Right renal cortex interstitium (tissue), 3 donors: ENCODE data around the gene LIMS1. TPM values are rescaled to one million over a fixed set of nuclear protein-coding genes. Genes with fewer than 3 reads are reported as not detected.
A peak's percentile ranks its signal among the peaks of the same experiment; 100 is the strongest.

ENCODE experiments used
- DNase-seq, 3 donors: peaks; one replicate each; pipeline ENCODE4 v3.0.0-alpha.2; 2013; ENCODE audit warnings: low read depth in 3 of 3, low spot score in 2 of 3
- polyA plus RNA-seq, 3 donors: library from polyadenylated mRNA; unstranded; fragments of 120-200 nt; gene quantifications; one replicate each; pipeline ENCODE4 v1.2.1, GENCODE V29; 2013; ENCODE audit not compliant: insufficient read length in 3 of 3

LIMS1 gene
- polyA plus RNA-seq, 3 donors = 50.6 to 53.8 (median 53.1) TPM

DNA sequence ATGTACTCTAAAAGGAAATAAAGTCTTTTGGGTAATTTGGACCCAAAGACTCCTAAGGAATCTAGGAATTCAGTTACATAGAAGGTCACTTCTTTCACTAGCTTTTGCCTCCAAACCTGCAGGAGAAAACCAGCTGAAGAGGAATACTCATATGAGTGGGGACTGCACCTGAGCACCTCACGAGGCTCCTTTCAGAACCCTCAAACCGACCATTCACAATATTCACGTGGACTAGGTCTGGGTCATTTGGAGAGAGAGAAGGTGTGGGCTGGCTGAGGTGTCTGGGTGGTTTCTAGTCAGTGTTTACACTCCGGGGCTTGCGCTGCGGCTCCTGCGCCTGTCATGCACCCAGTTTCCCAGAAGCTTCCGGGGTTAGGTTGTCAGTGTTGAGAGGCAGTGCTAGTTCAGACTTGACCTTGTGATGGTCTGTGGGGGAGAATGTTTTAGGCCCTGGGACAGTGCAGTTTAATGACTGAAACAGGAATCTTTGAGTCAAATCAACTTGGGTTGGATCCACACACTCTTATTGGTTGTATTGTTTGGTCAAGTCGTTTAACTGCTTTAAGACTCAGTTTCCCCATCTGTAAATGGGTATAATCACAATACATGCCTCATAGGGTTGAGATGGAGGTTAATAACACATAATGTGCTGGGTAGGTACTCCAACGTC lies 78.4 kb downstream of the LIMS1 start:
- DNase-seq = no peak

GRCh38 chr2:108613261-108614042 lies 79.2 kb downstream of the LIMS1 start:
- DNase-seq = no peak

GRCh38 chr2:108614043-108614545 lies 79.8 kb downstream of the LIMS1 start:
- no peak for DNase-seq

DNA sequence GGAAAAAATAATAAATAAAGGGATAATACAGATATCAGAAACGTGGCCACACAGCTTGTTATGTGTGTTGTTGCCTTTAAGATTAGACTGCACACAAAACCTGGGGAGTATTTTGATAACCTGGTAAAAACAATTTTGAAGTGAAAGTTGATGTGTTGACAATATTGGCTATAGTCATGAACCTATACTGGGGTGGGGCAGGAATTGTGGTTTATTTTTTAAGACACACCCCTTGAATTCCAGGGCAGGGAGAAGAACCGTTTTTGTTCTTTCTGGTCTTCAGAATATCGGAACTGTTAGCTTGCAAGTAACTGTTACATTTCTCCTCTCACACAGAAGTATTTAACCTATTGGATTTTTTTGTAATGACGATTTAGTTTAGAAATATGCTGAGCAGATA lies 80.4 kb downstream of the LIMS1 start:
- no peak for DNase-seq

GRCh38 chr2:108615480-108616090 lies 81.3 kb downstream of the LIMS1 start:
- no peak for DNase-seq

DNA sequence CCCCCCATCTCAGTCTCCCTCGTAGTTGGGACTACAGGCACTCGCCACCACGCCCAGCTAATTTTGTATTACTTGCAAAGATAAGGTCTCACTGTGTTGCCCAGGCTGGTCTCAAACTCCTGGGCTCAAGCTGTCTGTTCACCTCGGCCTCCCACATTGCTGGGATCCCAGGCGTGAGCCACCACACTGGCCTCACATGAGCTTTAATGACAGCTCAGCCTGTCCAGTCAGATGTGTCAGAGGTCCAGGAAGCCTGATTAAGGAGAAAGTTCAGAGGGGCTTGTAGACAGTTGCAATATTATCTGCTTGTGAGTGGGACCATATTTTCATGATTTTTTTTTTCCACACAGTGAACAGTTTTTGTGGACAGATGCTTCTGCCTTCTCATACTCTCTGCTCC lies 82.0 kb downstream of the LIMS1 start:
- no peak for DNase-seq

GRCh38 chr2:108616751-108617161 lies 82.5 kb downstream of the LIMS1 start:
- peak in 2 of 3 donors; percentile 70 to 74 for DNase-seq

GRCh38 chr2:108617617-108618016 lies 83.3 kb downstream of the LIMS1 start:
- DNase-seq = no peak

GRCh38 chr2:108619925-108620620 lies 85.8 kb downstream of the LIMS1 start:
- no peak for DNase-seq

GRCh38 chr2:108620656-108621055 lies 86.4 kb downstream of the LIMS1 start:
- no peak for DNase-seq

GRCh38 chr2:108621087-108621559 lies 86.9 kb downstream of the LIMS1 start:
- no peak for DNase-seq

- no peak for DNase-seq
These were observed 87.7 kb downstream of the LIMS1 start for GRCh38 chr2:108621687-108622681.

- no peak for DNase-seq
These were observed 89.3 kb downstream of the LIMS1 start for GRCh38 chr2:108623616-108624015.

DNA sequence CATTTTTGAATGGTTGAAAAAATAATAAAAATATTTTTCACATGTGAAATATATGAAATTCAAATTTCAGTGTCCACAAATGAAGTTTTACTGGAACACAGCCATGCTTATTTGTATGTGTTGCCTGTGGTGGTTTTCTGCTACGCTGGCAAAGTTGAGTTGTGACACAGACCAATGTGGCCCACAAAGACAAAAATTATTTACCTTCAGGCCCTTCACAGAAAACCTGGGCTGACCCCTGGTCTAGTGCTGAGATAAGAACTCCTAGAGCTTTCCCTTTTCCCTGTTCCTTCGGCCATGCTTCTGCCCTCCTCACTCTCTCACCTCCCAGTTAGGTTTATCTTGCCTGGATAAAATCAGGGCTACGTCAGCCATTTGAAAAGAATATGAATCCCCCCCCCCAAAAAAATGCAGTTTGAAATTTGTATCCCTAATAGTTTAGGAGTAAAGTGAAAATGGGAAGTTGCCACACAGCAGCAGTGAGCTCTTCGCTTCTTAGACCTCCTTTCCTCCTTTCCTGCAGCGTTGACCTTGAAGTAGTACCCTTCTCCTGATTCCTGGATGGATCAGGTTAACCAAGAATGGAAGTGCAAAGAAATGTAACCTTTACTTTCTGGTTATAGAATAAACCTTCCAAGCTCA lies 91.0 kb downstream of the LIMS1 start:
- no peak for DNase-seq

- no peak for DNase-seq
These were observed 91.5 kb downstream of the LIMS1 start for GRCh38 chr2:108625828-108626195.

DNA sequence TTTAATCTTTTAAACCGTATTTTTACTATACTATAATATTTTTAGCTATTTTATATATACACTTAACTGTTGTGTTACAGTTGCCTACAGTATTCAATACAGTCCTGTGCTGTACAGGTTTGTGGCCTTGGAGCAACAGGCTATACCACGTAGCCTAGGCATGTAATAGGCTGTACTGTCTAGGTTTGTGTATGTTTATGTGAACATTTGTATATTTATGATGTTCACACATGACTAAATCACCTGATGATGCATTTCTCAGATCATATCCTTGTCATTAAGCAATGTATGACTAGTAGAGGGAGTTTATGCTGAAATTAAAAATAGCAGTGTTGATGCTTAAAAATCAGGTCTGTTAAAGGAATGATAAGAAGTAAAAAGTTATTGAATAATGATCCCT lies 92.7 kb downstream of the LIMS1 start:
- no peak for DNase-seq

DNA sequence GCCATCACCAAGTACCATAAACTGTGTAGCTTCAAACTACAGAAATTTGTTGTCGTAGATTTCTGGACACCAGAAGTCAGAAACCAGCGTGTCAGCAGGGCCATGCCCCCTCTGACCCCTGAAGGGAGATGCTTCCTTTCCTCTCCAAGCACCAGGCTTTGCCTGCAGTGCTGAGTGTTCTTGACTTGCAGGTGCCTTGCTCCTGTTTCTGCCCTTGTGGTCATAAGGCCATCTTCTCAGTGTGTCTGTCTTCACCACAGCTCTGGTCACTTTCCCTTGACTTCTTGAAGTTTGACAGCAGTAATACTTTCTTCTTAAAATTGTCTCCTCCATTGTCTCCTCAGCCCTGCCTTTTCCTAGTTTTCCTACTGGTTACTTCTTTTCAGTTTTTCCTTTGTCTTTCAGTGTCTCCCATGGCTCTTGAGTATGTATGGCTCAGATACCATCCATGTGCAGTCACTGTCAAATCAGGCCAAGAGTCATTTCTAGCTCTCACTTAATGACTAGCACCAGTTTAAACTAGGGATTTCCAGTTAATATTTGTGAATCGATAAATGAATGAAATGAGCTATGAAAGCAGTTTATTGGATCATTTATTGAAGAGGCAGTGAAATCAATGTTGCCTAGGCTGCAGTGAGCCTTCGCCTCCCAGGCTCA lies 93.8 kb downstream of the LIMS1 start:
- no peak for DNase-seq

DNA sequence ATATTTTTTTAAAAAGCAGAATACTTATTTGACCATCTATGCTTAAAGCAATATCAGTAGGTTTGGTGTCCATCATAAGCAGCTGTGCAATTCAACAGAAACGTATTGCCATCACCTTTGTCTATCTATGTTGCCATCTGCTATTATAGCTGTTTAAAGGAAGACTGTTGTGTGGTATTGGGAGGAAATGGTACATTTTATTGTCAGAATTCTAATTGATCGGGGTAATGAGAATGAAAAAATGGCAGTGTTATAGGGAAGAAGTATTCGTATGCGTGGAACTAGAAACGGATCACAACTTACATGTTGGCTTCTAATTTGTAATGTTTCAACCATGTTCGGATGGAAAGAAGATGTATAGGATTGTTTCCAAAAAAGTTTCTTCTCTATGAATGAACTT lies 94.7 kb downstream of the LIMS1 start:
- DNase-seq = no peak

- DNase-seq = no peak
These were observed 95.1 kb downstream of the LIMS1 start for GRCh38 chr2:108629417-108629816.
